Right renal pelvis (tissue), 4 donors: Measurements from ENCODE around the gene RPS16. TPM values are rescaled to one million over a fixed set of nuclear protein-coding genes. Genes with fewer than 3 reads are reported as not detected.

ENCODE experiments used
- DNase-seq, 4 donors: peaks; one replicate each; pipeline ENCODE4 v3.0.0-alpha.2; 2013; ENCODE audit warnings: low read depth in 4 of 4, low spot score in 3 of 4, missing footprints in 1 of 4
- polyA plus RNA-seq, 4 donors: library from polyadenylated mRNA; unstranded; fragments of 120-200 nt; gene quantifications; one replicate each; pipeline ENCODE4 v1.2.1, GENCODE V29; 2013; ENCODE audit not compliant: insufficient read length in 4 of 4

RPS16 gene
- polyA plus RNA-seq, 4 donors, result 1,088 to 1,343 (median 1,270) TPM

DNA sequence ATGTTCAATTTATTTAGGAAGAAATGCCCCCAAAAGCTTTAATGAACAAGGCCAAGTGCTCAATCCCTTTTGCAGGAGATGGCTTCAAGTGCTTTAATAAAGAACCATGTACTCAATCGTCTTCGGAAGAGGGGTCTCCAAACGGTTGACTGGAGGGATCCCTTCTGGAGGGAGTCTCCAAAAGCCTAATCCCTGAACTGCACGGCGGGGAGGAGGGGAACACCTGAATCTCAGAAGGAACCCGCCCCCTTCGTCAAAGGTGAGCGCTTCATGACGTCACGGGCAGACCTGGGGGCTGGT lies 45.3 kb downstream of the RPS16 start:
- DNase-seq, result no peak

GRCh38 chr19:39389631-39390414 lies 45.9 kb downstream of the RPS16 start:
- DNase-seq, result no peak

DNA sequence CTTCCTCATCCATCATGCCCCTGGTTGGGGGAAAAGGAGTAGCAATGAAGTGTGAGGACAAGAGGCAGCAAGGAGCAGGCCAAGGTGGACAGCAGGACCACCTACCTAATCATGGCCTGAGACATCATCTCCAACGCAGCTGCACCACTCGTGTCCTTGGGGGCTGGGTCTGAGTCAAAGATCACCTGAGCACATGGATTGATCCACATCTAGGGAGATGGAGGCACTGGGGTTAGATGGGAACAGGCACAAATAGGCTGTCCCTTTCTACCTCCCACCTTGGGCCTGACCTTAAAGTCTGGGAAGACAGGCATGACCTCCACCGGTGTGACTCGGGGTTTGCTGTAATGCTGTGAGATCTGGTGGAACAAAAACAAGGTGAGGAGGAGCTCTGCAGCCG lies 47.1 kb downstream of the RPS16 start:
- no peak for DNase-seq

DNA sequence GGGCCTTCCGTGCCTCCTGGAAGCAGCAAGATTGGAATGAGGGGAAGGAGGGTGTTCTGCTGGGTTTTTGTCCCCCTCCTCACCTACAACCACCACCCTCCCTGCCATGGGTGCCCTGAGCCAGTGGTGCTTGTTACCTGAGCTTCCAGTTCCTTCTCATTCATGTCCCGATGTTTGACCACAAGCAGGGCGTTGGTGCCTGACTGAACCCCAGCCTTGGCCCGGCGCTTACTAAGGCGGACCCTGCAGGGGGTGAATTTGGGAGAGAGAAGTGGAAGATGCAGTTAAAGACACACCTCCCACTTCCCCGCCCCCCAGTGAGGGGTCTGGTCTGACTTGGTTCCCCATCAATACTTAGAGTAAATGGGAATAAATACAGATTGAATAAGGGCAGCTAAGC lies 49.2 kb downstream of the RPS16 start:
- DNase-seq, result no peak

- no peak for DNase-seq
Observed at GRCh38 chr19:39385629-39386411, 49.9 kb downstream of the RPS16 start.

GRCh38 chr19:39384839-39385568 lies 50.7 kb downstream of the RPS16 start:
- DNase-seq, result no peak

Other genes starting within 250 kb of the RPS16 start
- gene NCCRP1, start 239.0 kb downstream of the RPS16 start, polyA plus RNA-seq, result 1 to 10 TPM in 3 of 4 donors, under 1 TPM in 1; 0.93 to 4.7 (median 1.6) TPM
- not detected for gene SYCN, start 231.7 kb downstream of the RPS16 start, polyA plus RNA-seq
- gene IFNL3, start 190.9 kb downstream of the RPS16 start, polyA plus RNA-seq, result under 1 TPM in 1 of 4 donors, not detected in 3; 0.10 TPM
- under 1 TPM in 2 of 4 donors, not detected in 2; 0.14 to 0.17 TPM for gene IFNL4, start 187.1 kb downstream of the RPS16 start, polyA plus RNA-seq
- gene IFNL2, start 167.6 kb downstream of the RPS16 start, polyA plus RNA-seq, result not detected
- gene IFNL1, start 139.5 kb downstream of the RPS16 start, polyA plus RNA-seq, result not detected
- 1 to 10 TPM; 1.4 to 2.5 (median 1.7) TPM for gene LRFN1, start 115.1 kb downstream of the RPS16 start, polyA plus RNA-seq
- gene GMFG, start 99.9 kb downstream of the RPS16 start, polyA plus RNA-seq, result 10 to 100 TPM; 24.6 to 29.2 (median 25.3) TPM
- gene SAMD4B, start 93.5 kb downstream of the RPS16 start, polyA plus RNA-seq, result 100 to 1,000 TPM; 106 to 136 (median 107) TPM
- 10 to 100 TPM; 66.5 to 70.6 (median 68.6) TPM for gene PAF1, start 44.8 kb downstream of the RPS16 start, polyA plus RNA-seq
- 10 to 100 TPM; 41.5 to 48.2 (median 43.1) TPM for gene MED29, start 44.6 kb downstream of the RPS16 start, polyA plus RNA-seq
- gene ZFP36, start 29.1 kb downstream of the RPS16 start, polyA plus RNA-seq, result 10 to 100 TPM; 20.3 to 59.1 (median 38.2) TPM
- 10 to 100 TPM; 62.9 to 89.6 (median 84.1) TPM for gene PLEKHG2, start 23.3 kb downstream of the RPS16 start, polyA plus RNA-seq
- gene SUPT5H, start 9.6 kb upstream of the RPS16 start, polyA plus RNA-seq, result 100 to 1,000 TPM; 124 to 139 (median 138) TPM
- 10 to 100 TPM; 69.7 to 81.3 (median 73.9) TPM for gene TIMM50, start 44.9 kb upstream of the RPS16 start, polyA plus RNA-seq
- under 1 TPM; 0.48 to 0.78 (median 0.65) TPM for gene DLL3, start 63.0 kb upstream of the RPS16 start, polyA plus RNA-seq
- gene SELENOV, start 79.2 kb upstream of the RPS16 start, polyA plus RNA-seq, result 1 to 10 TPM; 4.0 to 8.3 (median 6.2) TPM
- gene EID2B, start 96.9 kb upstream of the RPS16 start, polyA plus RNA-seq, result 1 to 10 TPM; 3.7 to 5.1 (median 4.3) TPM
- 10 to 100 TPM; 20.7 to 25.4 (median 22.6) TPM for gene EID2, start 104.2 kb upstream of the RPS16 start, polyA plus RNA-seq
- gene LGALS13, start 166.6 kb upstream of the RPS16 start, polyA plus RNA-seq, result not detected
- not detected for gene LGALS16, start 220.0 kb upstream of the RPS16 start, polyA plus RNA-seq